ENCODE data around the gene MPO.

MPO gene

DNA sequence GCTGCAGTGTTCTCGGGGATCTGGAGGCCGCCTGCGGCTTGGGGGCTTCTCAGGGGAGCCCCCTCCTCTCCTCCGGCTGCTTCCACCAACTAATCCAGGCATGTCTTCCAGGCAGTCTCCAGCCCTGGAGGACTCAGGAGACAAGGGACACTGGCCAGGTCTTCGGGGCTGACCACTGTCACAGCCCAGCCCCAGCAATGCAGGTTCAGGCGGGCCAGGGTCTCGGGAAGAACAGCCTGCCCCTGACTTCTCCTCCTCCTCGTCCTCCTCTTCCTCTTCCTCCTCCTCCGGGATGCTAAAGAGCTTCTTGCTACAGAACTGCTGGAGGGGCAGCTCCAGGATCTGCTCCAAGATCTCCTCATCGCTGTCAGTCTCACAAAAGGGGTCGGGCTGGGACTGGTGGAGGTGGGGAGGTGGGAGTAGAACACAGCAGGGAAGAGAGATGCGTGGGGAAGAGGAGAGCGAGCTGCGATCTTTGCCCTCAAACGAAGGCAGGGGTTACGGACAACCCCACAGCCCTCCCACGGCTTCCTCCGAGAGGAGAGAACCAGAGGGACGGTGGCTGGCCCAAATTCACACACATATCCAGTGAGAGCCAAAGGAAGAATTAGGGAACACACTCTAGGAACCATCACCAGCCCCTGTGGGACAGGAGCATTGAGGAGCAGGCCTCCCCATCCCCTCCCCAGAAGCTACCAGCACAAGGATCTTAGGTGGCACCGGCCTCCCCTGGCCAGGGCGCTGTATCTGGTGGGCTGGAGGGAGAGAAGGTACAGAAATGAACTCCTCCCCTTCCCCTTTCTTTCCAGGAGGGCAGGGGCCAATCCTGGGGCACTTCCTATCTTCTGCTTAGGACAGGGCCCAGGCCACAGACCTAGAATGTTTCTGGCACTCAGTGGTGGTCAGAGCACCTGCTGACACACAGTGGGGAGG, 28.5 kb upstream of the MPO start:
- TF ChIP-seq, protein P1, sequence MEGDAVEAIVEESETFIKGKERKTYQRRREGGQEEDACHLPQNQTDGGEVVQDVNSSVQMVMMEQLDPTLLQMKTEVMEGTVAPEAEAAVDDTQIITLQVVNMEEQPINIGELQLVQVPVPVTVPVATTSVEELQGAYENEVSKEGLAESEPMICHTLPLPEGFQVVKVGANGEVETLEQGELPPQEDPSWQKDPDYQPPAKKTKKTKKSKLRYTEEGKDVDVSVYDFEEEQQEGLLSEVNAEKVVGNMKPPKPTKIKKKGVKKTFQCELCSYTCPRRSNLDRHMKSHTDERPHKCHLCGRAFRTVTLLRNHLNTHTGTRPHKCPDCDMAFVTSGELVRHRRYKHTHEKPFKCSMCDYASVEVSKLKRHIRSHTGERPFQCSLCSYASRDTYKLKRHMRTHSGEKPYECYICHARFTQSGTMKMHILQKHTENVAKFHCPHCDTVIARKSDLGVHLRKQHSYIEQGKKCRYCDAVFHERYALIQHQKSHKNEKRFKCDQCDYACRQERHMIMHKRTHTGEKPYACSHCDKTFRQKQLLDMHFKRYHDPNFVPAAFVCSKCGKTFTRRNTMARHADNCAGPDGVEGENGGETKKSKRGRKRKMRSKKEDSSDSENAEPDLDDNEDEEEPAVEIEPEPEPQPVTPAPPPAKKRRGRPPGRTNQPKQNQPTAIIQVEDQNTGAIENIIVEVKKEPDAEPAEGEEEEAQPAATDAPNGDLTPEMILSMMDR (conservative IDR thresholded peaks at IDR 0.05; ENCODE audit: low read depth, low read length) = no peak
- no peak overlapping the region for H3K4me3 ChIP-seq (ENCODE audit: low read depth, low read length)
- DNase-seq (ENCODE audit: low read depth) = no peak

DNA sequence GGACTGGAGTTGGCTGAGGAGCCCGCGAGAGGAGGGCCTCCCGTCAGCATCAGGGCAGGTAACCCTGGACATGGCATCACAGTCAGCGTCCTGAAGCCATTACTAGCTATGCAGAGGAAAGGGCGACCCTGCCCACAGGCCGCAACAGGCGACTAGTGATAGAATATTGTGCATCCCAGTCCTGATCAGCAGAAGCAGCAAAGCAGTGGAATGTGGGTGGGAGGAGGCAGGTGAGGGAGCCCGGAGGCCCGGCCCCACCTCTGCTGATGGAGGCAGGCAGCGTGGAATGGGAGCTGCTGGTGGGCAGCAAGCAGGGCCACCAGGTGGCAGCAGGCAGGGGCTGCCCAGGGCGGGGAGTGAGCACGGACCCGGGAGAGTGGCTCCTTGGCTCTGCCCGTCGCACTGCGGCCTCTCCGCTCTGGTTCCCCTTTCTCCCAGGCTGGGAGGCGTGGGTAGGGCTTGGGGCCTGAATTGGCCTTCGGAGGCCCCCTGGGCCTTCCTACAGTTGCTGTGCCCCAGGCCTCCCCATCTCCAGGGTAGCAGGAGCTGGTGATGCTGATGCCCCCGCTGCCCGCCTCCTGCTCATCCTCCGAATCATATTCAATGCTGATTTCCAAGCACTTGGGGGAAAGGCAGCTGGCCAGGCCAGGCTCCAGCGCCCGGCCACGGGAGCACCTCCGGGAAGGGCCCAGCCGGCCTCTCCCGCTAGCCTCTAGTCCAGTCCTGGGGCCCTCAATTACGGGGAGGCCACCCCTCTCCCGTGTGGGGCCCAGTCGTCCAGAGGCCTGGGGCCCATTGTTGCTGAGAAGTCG, 27.6 kb upstream of the MPO start:
- H3K4me3 ChIP-seq (ENCODE audit: low read depth, low read length) = no peak overlapping the region
- DNase-seq (ENCODE audit: low read depth) = no peak
- TF ChIP-seq, protein P1 (conservative IDR thresholded peaks at IDR 0.05; ENCODE audit: low read depth, low read length) = peak; percentile 31

DNA sequence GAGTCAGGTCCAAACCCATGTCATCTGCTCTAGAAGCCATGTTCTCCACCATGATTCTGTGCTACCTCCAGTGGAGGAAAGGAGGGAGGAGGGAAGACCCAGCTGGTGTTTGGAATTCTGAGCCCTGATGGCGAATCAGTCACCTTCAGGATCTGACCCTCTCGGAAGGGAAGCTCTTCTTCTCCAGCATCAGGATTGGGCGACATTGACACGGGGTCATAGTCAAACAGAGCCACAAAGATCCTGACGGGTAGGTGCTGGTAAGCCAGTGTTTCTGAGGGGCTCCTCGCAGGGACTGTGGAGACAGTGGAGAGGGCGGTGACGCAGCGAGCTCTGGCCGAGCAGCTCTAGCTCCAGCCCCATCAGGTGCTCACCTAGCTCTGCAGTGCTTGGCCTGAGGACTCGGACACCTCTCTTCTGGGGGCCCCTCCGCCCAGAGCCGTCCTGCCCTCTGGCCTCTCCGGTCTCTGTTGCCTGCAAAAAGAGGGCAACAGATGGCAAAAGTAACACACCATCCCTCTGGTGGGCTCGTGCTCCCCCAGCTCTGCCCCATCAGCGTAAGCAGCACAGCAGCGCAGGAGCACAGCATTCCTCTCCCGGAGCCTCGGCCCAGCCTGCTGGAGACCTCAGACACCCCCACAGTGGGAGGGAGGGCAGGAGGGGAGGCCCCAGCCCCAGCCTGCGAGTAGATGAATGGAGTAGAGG, 26.9 kb upstream of the MPO start:
- no peak overlapping the region for H3K4me3 ChIP-seq (ENCODE audit: low read depth, low read length)
- no peak for DNase-seq (ENCODE audit: low read depth)
- TF ChIP-seq, protein P1 (conservative IDR thresholded peaks at IDR 0.05; ENCODE audit: low read depth, low read length) = no peak

DNA sequence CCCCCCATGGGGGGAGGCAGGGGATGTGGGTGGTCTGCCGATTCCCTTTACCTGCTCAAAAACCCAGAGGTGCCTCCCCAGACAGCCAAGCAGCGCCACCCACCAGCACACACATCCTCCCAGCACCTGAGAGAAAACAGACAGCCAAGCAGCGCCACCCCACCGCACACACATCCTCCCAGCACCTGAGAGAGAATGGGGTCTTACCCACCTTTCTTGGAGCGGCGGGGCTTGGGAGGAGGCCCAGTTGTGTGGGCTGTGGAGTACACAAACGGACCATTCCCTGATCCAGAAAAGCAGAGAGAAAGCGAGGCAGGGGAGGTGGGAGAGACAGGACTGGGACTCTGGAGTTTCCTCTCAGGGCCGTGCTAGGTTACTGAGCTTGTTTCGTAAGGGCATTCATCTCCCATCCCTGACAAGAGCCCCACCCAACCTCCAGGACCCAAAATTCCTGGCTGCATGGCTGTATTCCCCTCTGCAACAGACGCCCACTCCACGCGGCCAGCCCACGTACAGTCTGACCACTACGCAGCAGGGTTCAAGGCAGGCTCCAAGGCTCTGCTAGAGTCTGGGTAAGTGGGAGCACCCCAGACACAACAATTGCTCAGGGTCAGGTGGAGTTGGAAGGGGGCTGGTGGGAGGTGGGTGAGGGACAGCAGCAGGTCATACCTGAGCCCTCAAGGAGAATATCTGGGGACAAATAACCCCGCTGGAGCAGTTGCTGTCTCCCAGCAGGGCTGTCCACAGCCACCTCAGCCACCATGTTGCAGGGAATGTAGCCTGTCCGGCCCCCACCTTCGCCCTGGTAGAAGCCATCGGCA, 25.6 kb upstream of the MPO start:
- no peak overlapping the region for H3K4me3 ChIP-seq (ENCODE audit: low read depth, low read length)
- no peak for DNase-seq (ENCODE audit: low read depth)
- TF ChIP-seq, protein P1 (conservative IDR thresholded peaks at IDR 0.05; ENCODE audit: low read depth, low read length) = no peak

DNA sequence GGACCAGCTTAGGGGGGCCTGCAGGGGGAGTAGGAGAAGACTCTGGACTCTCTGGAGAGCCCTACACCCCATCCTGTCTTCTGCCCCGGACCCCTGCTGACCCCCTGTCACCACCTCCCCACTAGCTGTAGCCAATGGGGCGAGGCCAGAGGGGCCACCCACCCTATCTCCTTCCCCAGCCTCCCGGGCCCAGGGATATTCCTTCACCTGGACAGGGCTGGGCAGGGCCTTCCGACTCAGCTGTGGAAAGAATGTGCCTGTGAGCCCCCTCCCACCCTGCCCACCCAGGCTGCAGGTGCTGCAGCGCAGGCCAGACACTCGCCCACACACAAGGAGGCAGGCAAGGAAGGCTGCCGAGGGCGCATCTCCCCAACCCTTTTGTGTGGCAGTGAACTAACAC, 24.9 kb upstream of the MPO start:
- TF ChIP-seq, protein P1 (conservative IDR thresholded peaks at IDR 0.05; ENCODE audit: low read depth, low read length) = no peak
- H3K4me3 ChIP-seq (ENCODE audit: low read depth, low read length) = no peak overlapping the region
- DNase-seq (ENCODE audit: low read depth) = no peak
